Measurements from ENCODE around the gene DPP3. TPM values are rescaled to one million over a fixed set of nuclear protein-coding genes. Genes with fewer than 3 reads are reported as not detected.

Gene DPP3
- total RNA-seq, 4 donors from 2014 or later = 12.2 to 23.0 (median 22.2) TPM

DNA sequence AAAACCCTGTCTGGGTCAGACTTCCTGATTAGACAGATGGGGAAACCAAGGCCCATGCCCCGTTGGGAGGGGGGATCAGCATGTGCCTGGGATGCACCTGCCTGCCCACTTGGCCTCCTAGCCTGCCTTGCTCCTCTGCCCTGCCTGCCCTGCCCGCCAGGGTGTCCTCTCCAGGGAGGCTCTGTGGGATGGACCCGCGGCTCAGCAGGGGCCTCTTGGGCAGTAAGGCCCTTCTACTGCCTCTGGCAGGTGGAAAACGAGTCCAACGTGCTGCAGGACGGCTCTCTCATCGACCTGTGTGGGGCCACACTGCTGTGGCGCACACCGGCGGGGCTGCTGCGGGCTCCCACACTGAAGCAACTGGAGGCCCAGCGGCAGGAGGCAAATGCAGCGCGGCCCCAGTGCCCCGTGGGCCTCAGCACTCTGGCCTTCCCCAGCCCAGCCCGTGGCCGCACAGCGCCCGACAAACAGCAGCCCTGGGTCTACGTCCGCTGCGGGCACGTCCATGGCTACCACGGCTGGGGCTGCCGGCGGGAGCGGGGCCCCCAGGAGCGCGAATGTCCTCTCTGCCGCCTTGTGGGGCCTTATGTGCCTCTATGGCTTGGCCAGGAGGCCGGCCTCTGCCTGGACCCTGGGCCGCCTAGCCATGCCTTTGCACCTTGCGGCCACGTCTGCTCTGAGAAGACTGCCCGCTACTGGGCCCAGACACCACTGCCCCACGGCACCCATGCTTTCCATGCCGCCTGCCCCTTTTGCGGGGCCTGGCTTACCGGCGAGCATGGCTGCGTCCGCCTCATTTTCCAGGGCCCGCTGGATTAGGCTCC, 4.7 kb upstream of the DPP3 start:
- H3K27me3 ChIP-seq = no peaks in the 10 kb centered on the region
- H3K9me3 ChIP-seq = no peaks in the 10 kb centered on the region
- DNase-seq (ENCODE audit: low spot score in 2 of 2) = no peak
- no peak overlapping the region for H3K27ac ChIP-seq
- TF ChIP-seq, protein P1, sequence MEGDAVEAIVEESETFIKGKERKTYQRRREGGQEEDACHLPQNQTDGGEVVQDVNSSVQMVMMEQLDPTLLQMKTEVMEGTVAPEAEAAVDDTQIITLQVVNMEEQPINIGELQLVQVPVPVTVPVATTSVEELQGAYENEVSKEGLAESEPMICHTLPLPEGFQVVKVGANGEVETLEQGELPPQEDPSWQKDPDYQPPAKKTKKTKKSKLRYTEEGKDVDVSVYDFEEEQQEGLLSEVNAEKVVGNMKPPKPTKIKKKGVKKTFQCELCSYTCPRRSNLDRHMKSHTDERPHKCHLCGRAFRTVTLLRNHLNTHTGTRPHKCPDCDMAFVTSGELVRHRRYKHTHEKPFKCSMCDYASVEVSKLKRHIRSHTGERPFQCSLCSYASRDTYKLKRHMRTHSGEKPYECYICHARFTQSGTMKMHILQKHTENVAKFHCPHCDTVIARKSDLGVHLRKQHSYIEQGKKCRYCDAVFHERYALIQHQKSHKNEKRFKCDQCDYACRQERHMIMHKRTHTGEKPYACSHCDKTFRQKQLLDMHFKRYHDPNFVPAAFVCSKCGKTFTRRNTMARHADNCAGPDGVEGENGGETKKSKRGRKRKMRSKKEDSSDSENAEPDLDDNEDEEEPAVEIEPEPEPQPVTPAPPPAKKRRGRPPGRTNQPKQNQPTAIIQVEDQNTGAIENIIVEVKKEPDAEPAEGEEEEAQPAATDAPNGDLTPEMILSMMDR (IDR thresholded peaks at IDR 0.05) = no peak
- TF ChIP-seq POLR2AphosphoS5 (IDR thresholded peaks at IDR 0.05) (no peak), EP300 (IDR thresholded peaks at IDR 0.05) (no peak), POLR2A (IDR thresholded peaks at IDR 0.05) (no peak)
- no peak overlapping the region for H3K4me3 ChIP-seq
- H3K36me3 ChIP-seq = peaks cover 50% of the 10 kb centered on the region
- peaks cover 17% of the 10 kb centered on the region for H3K4me1 ChIP-seq
- WGBS = 98% methylated on average over 9 of the region's 44 CpGs

DNA sequence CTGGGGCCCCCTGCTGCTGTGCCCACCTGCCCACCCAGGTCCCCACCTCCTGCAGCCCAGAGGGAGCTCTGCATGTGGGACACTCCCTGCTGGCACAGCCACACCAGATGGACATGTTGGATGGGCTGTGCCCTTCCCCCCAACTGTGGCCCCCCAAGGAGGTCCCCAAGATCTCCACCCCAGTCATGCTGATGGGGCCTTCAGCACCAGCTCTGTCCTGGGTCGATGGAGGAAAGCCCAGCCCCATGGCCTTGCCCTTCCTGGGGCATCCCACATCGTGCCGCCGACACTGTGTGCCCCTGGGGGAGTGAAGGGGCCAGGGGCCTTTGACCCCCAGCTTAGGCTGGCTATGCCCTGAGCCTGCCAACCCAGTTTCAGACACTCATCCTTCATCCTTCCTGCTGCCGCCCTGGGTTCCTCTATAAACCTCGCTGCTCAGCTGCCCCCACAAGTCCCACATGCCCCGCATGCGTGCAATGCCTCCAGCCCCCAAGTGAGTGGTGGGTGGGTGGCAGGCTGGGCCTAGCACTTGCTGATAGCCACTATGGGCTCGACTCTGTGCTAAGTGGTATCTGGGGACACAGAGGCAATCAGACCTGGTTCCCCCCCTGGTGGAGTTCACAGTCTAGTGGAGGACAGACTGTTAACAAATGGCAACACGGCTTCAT, 3.9 kb upstream of the DPP3 start:
- H3K4me1 ChIP-seq = peaks cover 21% of the 10 kb centered on the region
- DNase-seq (ENCODE audit: low spot score in 2 of 2) = no peak
- 84% methylated on average over 9 of the region's 10 CpGs for WGBS
- TF ChIP-seq, protein P1 (IDR thresholded peaks at IDR 0.05) = no peak
- no peak for TF ChIP-seq POLR2AphosphoS5 (IDR thresholded peaks at IDR 0.05)
- TF ChIP-seq POLR2A (IDR thresholded peaks at IDR 0.05) = no peak
- TF ChIP-seq EP300 (IDR thresholded peaks at IDR 0.05) = no peak
- H3K9me3 ChIP-seq = no peaks in the 10 kb centered on the region
- H3K36me3 ChIP-seq = peaks cover 42% of the 10 kb centered on the region
- H3K27ac ChIP-seq = no peak overlapping the region
- no peaks in the 10 kb centered on the region for H3K27me3 ChIP-seq
- H3K4me3 ChIP-seq = no peak overlapping the region

DNA sequence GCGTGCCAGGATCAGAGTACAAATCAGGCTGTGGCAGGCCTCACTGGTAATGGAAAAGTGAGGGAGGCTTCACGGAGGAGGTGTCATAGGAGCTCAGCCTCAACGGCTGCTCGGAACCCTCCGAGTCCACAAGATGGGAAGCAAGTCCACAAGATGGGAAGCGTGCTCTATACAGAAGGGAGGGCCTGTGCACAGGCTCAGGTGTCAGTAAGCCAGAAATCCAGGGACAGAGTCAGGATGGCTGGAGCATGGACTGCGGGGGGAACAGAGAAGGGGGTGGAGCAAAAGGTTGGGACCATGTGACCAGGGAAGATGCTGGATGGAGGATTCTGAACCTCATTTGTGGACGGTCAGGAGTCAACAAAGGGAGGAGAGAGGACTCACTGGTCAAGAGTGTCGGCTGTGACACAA, 3.4 kb upstream of the DPP3 start:
- TF ChIP-seq POLR2AphosphoS5 (IDR thresholded peaks at IDR 0.05) = no peak
- TF ChIP-seq EP300 (IDR thresholded peaks at IDR 0.05) = no peak
- TF ChIP-seq POLR2A (IDR thresholded peaks at IDR 0.05) = no peak
- TF ChIP-seq, protein P1 (IDR thresholded peaks at IDR 0.05) = no peak
- WGBS = 73% methylated on average over 9 of the region's 9 CpGs
- peaks cover 21% of the 10 kb centered on the region for H3K4me1 ChIP-seq
- no peak overlapping the region for H3K27ac ChIP-seq
- H3K27me3 ChIP-seq = no peaks in the 10 kb centered on the region
- peaks cover 38% of the 10 kb centered on the region for H3K36me3 ChIP-seq
- DNase-seq (ENCODE audit: low spot score in 2 of 2) = no peak
- H3K4me3 ChIP-seq = no peak overlapping the region
- no peaks in the 10 kb centered on the region for H3K9me3 ChIP-seq

DNA sequence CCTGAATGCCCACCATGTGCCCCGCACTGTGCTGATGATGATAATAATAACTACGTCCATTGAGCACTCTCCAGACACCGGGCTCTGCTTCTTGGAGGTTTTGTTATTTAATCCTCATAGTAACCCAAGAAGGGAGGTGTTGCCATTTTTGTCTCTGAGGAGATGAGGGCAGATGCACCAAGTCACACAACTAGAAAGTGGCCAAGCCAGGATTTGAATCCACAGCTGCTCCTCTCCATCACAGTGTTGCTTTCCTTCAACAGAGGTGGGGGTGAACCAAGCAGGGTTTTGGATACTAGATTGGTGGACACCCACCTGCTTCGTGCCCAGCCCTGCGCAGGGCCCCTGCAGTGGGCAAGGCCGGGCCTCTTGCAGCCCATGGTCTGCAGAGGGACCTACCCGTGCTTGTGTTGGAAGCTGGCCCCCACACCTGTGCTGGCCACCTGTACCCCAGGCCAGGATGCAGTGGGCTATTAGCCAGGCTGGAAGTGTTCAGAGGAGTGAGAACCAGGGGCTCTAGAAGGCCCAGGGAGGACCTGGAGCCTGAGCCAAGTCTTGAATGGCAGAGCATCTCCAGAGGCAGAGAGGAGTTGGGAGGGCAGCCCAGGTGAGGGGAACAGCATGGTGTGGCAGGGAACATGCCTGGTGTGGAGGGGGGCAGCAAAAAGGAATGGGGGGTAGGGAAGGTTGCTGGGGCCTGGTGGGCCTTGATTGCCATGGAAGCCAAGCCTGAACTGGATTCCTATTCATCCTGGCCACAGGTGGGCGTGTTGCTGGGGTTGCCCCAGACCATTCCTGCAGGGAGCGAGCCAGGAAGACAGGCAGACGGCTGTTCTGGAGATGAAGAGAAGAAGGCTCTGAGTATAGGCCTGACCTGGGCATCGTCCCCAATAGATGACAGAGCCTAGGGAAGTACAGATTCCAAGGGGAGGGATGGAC, 2.7 kb upstream of the DPP3 start:
- Histone ChIP-seq H3K4me3 (no peak overlapping the region), H3K9me3 (no peaks in the 10 kb centered on the region)
- no peak for DNase-seq (ENCODE audit: low spot score in 2 of 2)

More for the DNA sequence above, 2.7 kb upstream of the DPP3 start:
- H3K36me3 ChIP-seq = peaks cover 32% of the 10 kb centered on the region
- H3K27ac ChIP-seq = no peak overlapping the region
- TF ChIP-seq POLR2AphosphoS5 (IDR thresholded peaks at IDR 0.05) (no peak), EP300 (IDR thresholded peaks at IDR 0.05) (no peak), POLR2A (IDR thresholded peaks at IDR 0.05) (no peak)
- TF ChIP-seq, protein P1 (IDR thresholded peaks at IDR 0.05) = no peak
- no peaks in the 10 kb centered on the region for H3K27me3 ChIP-seq
- WGBS = 83% methylated on average over 8 of the region's 11 CpGs
- peaks cover 21% of the 10 kb centered on the region for H3K4me1 ChIP-seq

Data from suprapubic skin (tissue), 4 donors.